AG09319 (cell line): Measurements from ENCODE around the gene DUSP5.

Experiments
- DNase-seq: peaks from one replicate; pipeline ENCODE4 v3.0.0-alpha.2; 2010; ENCODE audit warnings: low read depth; ENCODE audit errors: extremely low read depth
- TF ChIP-seq, protein P1 (sequence below): IDR thresholded peaks from 2 replicates; pipeline ENCODE4 v1.5.1; 2011; ENCODE audit warnings: low read depth, mild to moderate bottlenecking, inconsistent platforms, low read length, moderate library complexity

Gene DUSP5

DNA sequence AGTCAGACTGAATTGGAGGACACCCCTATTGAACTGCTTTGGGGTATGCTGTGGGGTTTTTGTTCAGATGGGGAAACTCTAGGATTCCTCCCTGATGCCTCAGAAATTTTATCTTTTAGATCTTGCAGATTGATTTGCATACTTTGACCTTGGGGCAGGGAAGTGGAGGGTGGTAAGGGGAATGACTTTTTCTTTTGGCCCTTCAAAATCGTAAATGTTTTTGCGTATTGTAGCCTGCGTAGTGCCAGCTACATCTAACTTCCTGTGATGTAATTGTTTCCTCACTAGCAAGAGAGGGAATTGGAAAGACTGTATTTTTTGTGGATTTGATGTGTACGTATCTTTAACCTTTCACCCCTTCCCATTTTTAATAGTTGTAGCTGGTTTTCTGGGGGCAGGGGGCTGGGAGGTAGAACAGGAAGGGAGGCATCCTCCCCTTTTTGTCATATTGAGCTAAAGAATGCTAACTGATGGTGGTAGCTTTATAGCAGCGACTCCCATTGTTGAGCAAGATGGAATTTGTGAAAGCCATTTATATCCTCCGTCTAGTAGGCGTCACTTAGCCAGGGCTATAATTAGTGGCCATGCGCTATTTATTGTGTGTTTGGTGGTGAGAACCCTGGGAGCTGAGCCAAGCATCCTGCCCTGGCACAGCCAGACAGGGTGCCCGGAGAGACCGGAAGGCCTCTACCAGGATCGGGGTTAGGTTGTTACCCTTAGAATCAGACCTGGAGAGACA, 11.3 kb downstream of the DUSP5 start:
- TF ChIP-seq, protein P1, sequence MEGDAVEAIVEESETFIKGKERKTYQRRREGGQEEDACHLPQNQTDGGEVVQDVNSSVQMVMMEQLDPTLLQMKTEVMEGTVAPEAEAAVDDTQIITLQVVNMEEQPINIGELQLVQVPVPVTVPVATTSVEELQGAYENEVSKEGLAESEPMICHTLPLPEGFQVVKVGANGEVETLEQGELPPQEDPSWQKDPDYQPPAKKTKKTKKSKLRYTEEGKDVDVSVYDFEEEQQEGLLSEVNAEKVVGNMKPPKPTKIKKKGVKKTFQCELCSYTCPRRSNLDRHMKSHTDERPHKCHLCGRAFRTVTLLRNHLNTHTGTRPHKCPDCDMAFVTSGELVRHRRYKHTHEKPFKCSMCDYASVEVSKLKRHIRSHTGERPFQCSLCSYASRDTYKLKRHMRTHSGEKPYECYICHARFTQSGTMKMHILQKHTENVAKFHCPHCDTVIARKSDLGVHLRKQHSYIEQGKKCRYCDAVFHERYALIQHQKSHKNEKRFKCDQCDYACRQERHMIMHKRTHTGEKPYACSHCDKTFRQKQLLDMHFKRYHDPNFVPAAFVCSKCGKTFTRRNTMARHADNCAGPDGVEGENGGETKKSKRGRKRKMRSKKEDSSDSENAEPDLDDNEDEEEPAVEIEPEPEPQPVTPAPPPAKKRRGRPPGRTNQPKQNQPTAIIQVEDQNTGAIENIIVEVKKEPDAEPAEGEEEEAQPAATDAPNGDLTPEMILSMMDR = no peak
- no peak for DNase-seq

DNA sequence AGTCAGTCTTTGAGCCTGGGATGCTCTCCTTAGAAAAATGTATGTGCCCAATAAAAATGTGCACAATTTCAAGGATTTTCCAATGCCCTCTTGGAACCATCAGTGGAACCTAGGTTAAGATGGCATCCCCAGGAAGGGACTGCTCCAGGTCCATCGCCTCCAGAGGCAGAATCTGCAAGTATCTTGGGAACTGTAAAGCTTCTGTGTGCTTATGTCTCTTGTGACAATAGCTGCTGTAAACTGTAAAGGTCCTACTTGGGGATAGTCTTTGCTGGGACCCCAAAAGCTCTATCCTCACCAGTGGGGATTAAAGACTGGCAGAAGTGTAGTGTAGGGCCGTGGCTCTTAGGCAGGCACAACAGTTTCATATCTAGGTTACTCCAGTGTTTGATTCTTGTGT, 11.9 kb downstream of the DUSP5 start:
- TF ChIP-seq, protein P1 = no peak
- no peak for DNase-seq

DNA sequence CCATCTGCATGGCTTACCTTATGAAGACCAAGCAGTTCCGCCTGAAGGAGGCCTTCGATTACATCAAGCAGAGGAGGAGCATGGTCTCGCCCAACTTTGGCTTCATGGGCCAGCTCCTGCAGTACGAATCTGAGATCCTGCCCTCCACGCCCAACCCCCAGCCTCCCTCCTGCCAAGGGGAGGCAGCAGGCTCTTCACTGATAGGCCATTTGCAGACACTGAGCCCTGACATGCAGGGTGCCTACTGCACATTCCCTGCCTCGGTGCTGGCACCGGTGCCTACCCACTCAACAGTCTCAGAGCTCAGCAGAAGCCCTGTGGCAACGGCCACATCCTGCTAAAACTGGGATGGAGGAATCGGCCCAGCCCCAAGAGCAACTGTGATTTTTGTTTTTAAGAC, 12.4 kb downstream of the DUSP5 start:
- no peak for DNase-seq
- TF ChIP-seq, protein P1 = no peak

DNA sequence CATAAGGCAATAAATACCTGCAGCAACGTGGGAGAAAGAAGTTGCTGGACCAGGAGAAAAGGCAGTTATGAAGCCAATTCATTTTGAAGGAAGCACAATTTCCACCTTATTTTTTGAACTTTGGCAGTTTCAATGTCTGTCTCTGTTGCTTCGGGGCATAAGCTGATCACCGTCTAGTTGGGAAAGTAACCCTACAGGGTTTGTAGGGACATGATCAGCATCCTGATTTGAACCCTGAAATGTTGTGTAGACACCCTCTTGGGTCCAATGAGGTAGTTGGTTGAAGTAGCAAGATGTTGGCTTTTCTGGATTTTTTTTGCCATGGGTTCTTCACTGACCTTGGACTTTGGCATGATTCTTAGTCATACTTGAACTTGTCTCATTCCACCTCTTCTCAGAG, 13.0 kb downstream of the DUSP5 start:
- TF ChIP-seq, protein P1 = no peak
- DNase-seq = no peak

DNA sequence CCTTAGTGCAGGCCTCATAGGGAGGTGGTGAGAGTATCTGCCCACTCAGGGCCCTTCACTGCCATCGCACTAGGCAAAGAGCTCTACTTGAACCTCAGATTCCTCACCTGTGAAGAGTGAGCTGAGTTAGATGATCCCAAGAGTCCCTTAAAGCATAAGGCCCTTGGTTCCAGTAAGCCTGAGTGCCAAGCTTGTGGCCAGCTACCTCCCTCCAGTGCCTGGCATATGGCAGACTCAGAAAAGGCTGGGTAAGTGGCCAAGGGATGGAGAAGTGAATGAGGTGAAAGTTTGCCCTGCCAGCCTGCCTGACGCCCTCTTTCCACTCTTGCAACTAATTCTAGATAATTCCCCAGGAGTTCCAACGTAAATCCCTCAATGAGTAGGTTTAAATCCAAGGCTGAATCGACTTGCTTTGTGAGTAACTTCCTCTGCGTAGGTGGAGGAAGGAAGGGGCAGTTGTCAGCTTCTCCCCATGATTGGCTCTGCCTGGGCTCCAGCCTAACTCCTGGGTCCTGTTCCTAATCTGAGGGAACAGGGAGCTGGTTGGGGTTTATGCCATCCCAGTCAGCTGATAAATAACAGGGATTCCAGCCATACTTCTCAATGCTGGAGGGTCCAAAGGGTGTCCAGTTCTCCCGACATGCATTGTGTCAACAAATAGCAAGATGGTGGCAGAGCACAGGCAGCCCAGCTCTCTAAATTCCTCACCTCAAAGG, 14.2 kb downstream of the DUSP5 start:
- TF ChIP-seq, protein P1 = no peak
- DNase-seq = no peak

DNA sequence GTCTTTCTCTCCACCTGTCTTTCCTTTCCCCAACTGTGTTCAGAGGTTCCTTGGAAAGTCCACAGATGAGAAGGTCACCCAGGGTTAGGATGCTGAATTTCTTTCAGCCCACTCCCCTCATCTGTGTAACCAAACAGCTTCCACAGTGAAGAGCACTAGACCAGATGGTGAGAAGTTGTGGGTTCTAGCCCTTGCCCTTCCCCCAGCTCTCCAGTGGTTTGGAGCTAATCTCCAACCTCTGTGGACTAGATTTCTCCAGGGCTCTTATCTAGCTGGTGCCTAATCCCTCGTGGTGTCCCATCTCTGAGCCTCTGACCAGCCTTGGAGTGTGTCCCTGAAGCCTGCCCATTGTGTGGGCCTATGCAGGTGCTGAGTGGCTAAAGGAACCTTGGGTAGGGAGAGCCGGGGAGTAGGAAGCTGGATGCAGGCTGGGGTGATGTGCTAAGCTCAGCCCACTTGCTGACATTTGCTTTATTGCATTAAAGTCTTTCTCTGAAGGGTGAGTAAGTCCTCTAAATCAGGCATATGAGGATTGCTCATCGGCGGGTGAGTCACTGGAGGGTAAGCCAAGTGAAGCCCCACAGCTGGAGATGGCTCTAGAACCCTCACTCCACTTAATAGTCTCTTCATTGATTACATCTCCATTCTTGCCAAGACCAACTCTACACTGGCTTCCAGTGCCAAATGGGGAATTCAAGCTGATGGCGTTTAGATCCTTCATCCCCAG, 14.9 kb downstream of the DUSP5 start:
- TF ChIP-seq, protein P1 = no peak

DNA sequence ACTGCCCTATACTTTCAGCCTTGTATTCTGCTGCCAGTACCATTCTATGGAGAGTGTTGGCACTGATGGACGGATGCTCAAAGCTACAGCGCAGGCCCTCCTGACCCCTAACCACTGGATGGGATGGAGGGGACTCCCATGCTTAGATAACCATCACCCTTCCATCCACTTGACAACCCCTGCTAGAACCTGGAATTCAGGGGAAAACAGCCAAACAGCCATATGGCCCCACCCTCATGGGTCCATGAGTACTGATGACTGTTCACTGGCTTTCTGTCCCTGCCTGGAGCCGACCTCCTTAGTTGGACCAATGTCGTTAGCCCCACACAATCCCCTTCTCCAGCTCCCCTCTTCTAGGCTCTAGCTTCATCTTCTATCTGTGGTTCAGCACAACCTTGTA, 16.2 kb downstream of the DUSP5 start:
- TF ChIP-seq, protein P1 = no peak
- DNase-seq = no peak

More for the DNA sequence above, 14.9 kb downstream of the DUSP5 start:
- no peak for DNase-seq
